ENCODE measurements around the gene RPRD2. TPM values are rescaled to one million over a fixed set of nuclear protein-coding genes. Genes with fewer than 3 reads are reported as not detected.

The RPRD2 gene
- total and polyA plus RNA-seq, 2 donors (not counting 1 experiment from before 2014, with no cell fraction given) = 16.6 to 49.1 TPM

GRCh38 chr1:150511551-150511950, 147.6 kb downstream of the RPRD2 start:
- CTCF ChIA-PET = no interaction called here
- no peak overlapping the region for H3K27ac Mint-ChIP-seq
- WGBS (ENCODE audit: insufficient coverage) = 98% methylated on average over 12 of the region's 12 CpGs
- Histone ChIP-seq H3K4me3 (ENCODE audit: control extremely low read depth in 1 of 5, extremely low read depth in 1 of 5, insufficient read depth in 1 of 5, low read depth in 2 of 5, low read length in 4 of 5) (no peak overlapping the region), H3K4me2 (replicated peaks; ENCODE audit: low read depth, low read length, poor library complexity, severe bottlenecking) (no peak overlapping the region), H3K79me2 (ENCODE audit: control insufficient read depth, insufficient read depth, low read length) (peaks cover 3% of the 10 kb centered on the region), H3K9me3 (ENCODE audit: control extremely low read depth in 1 of 3, control insufficient read depth in 2 of 3, insufficient read depth in 1 of 3, low read length in 2 of 3) (no peaks in the 10 kb centered on the region), H3K27ac (ENCODE audit: low read length in 2 of 2) (no peak overlapping the region), H3K4me1 (ENCODE audit: control insufficient read depth in 2 of 2, insufficient read depth in 2 of 2, low read length in 2 of 2) (peaks cover 9 to 14% of the 10 kb centered on the region in 2 donors), H2AFZ (ENCODE audit: insufficient read depth, low read depth, low read length, poor library complexity, severe bottlenecking) (no peak overlapping the region), H3K36me3 (replicated peaks in 1 of 2; ENCODE audit: control extremely low read depth in 1 of 2, control insufficient read depth in 1 of 2, extremely low read depth in 1 of 2, insufficient read depth in 2 of 2, low read length in 1 of 2) (peaks cover 0 to 5% of the 10 kb centered on the region in 2 experiments), H3K9ac (ENCODE audit: low read length) (no peak overlapping the region), H3K27me3 (replicated peaks in 1 of 4; ENCODE audit: control extremely low read depth in 1 of 4, control insufficient read depth in 3 of 4, insufficient read depth in 4 of 4, low read length in 3 of 4) (no peaks in the 10 kb centered on the region), H4K20me1 (ENCODE audit: control insufficient read depth, insufficient read depth, low read length, poor library complexity, severe bottlenecking) (no peaks in the 10 kb centered on the region)
- intact Hi-C loops (cut with micrococcal nuclease) = no loop called here
- no peak for ATAC-seq (ENCODE audit: low read depth)
- H3K9me3 Mint-ChIP-seq (ENCODE audit: insufficient read depth) = no peaks in the 10 kb centered on the region
- H3K4me1 Mint-ChIP-seq = peaks cover 11% of the 10 kb centered on the region
- H3K27me3 Mint-ChIP-seq = no peaks in the 10 kb centered on the region
- H3K4me3 Mint-ChIP-seq = no peak overlapping the region
- TF ChIP-seq CTCF (IDR thresholded peaks at IDR 0.05) (no peak), EZH2 (IDR thresholded peaks at IDR 0.05; ENCODE audit: borderline replicate concordance, insufficient read depth, low read depth, low read length, poor library complexity, severe bottlenecking) (no peak)
- no peak for DNase-seq
- POLR2A ChIA-PET = interaction anchor here (0.5 kb wide), 1 partner anchor 17 kb away, joined by 3 read pairs; no protein-coding TSS in a partner anchor

DNA sequence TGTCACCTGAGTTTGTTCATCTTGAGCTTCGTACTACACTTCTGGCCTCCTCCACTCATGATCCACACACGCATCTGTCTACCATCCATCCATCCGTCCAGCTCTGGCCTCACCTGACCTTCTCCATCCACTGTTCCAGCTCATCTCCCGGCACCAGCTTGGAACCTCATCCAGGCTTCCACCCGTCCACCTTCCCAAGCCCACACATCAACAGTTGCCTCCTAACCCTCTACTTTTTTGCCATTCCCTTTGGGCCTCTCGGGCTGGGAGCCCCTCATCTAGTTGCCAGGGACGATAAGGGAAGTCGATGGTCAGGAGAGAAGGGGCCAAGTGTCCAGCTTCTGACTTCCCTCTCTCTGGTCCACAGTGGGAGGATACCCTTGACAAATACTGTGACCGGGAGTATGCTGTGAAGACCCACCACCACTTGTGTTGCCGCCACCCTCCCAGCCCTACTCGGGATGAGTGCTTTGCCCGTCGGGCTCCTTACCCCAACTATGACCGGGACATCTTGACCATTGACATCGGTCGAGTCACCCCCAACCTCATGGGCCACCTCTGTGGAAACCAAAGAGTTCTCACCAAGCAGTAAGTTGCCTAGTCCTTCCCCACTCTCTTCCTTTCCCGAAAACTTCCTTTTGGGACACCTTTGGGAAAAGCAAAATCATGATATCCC, 148.2 kb downstream of the RPRD2 start:
- Histone ChIP-seq H3K4me3 (ENCODE audit: control extremely low read depth in 1 of 5, extremely low read depth in 1 of 5, insufficient read depth in 1 of 5, low read depth in 2 of 5, low read length in 4 of 5) (no peak overlapping the region), H2AFZ (ENCODE audit: insufficient read depth, low read depth, low read length, poor library complexity, severe bottlenecking) (no peak overlapping the region), H3K4me2 (replicated peaks; ENCODE audit: low read depth, low read length, poor library complexity, severe bottlenecking) (no peak overlapping the region), H3K9me3 (ENCODE audit: control extremely low read depth in 1 of 3, control insufficient read depth in 2 of 3, insufficient read depth in 1 of 3, low read length in 2 of 3) (no peaks in the 10 kb centered on the region), H3K27me3 (replicated peaks in 1 of 4; ENCODE audit: control extremely low read depth in 1 of 4, control insufficient read depth in 3 of 4, insufficient read depth in 4 of 4, low read length in 3 of 4) (no peaks in the 10 kb centered on the region), H3K4me1 (ENCODE audit: control insufficient read depth in 2 of 2, insufficient read depth in 2 of 2, low read length in 2 of 2) (peaks cover 15 to 19% of the 10 kb centered on the region in 2 donors), H3K27ac (ENCODE audit: low read length in 2 of 2) (no peak overlapping the region), H3K79me2 (ENCODE audit: control insufficient read depth, insufficient read depth, low read length) (peaks cover 3% of the 10 kb centered on the region), H3K9ac (ENCODE audit: low read length) (no peak overlapping the region), H3K36me3 (replicated peaks in 1 of 2; ENCODE audit: control extremely low read depth in 1 of 2, control insufficient read depth in 1 of 2, extremely low read depth in 1 of 2, insufficient read depth in 2 of 2, low read length in 1 of 2) (no peaks in the 10 kb centered on the region), H4K20me1 (ENCODE audit: control insufficient read depth, insufficient read depth, low read length, poor library complexity, severe bottlenecking) (no peaks in the 10 kb centered on the region)
- Mint-ChIP-seq H3K27me3 (no peaks in the 10 kb centered on the region), H3K9me3 (ENCODE audit: insufficient read depth) (no peaks in the 10 kb centered on the region), H3K4me1 (peaks cover 17% of the 10 kb centered on the region), H3K4me3 (no peak overlapping the region), H3K27ac (no peak overlapping the region)
- ChIA-PET POLR2A (interaction anchor here (0.5 kb wide), 1 partner anchor 17 kb away, joined by 3 read pairs; no protein-coding TSS in a partner anchor), CTCF (no interaction called here)
- 96% methylated on average over 17 of the region's 17 CpGs for WGBS (ENCODE audit: insufficient coverage)
- no peak for ATAC-seq (ENCODE audit: low read depth)
- no peak for DNase-seq
- TF ChIP-seq CTCF (IDR thresholded peaks at IDR 0.05) (no peak), EZH2 (IDR thresholded peaks at IDR 0.05; ENCODE audit: borderline replicate concordance, insufficient read depth, low read depth, low read length, poor library complexity, severe bottlenecking) (no peak)
- intact Hi-C loops (cut with micrococcal nuclease) = no loop called here
